GM19467 (cell line): ENCODE measurements around the gene IRS1.
"Not testable (repeated sequence)": the region's sequence is repeated elsewhere in the genome, so short reads cannot be mapped to it uniquely, and the experiment has no call there.

ENCODE experiments used
- ATAC-seq: cut with Tn5 transposase; IDR thresholded peaks from one replicate; pipeline ENCODE4 v1.9.1; 2021; ENCODE audit warnings: mild to moderate bottlenecking, moderate library complexity; ENCODE audit not compliant: unreplicated experiment

The IRS1 gene, protein sequence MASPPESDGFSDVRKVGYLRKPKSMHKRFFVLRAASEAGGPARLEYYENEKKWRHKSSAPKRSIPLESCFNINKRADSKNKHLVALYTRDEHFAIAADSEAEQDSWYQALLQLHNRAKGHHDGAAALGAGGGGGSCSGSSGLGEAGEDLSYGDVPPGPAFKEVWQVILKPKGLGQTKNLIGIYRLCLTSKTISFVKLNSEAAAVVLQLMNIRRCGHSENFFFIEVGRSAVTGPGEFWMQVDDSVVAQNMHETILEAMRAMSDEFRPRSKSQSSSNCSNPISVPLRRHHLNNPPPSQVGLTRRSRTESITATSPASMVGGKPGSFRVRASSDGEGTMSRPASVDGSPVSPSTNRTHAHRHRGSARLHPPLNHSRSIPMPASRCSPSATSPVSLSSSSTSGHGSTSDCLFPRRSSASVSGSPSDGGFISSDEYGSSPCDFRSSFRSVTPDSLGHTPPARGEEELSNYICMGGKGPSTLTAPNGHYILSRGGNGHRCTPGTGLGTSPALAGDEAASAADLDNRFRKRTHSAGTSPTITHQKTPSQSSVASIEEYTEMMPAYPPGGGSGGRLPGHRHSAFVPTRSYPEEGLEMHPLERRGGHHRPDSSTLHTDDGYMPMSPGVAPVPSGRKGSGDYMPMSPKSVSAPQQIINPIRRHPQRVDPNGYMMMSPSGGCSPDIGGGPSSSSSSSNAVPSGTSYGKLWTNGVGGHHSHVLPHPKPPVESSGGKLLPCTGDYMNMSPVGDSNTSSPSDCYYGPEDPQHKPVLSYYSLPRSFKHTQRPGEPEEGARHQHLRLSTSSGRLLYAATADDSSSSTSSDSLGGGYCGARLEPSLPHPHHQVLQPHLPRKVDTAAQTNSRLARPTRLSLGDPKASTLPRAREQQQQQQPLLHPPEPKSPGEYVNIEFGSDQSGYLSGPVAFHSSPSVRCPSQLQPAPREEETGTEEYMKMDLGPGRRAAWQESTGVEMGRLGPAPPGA (N-terminal part only)

DNA sequence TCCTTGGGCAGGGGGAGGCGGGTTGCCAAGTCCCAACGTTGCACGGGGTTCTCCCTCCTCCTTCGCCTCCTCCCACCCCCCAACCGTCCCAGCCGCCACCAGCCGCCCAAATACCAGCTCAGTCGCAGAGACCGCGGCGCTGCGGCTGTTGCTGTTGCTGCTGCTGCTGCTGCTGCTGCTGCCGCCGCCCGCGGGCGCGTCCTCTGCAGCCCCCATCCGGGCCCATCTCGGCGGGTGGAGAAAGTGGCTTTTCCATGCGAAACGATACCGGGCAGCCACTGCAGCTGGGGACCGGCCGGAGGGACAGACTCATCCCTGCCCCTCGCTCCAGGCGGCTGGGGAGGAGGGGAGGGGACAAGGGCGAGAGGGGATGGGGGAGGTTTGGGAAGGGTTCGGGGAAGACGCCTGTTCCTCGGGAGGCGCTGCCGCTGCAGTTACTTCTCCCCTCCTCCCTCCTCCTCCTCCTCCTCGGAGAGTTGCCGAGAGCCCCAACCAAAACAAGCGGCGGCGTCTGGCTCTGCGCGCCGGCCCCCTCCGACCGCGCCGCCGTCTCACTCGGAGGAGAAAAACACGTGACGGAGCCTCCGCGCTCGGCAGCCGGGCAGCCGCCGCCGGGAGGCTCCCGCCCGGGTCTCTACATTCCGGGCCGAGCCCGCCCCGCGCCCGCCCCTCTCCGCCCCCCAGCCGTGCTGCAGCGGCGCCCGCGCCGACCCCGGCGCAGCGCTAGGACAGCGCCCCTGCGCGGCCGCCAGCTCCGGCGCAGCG is at the start of gene IRS1:
TSS of gene IRS1 (minus strand) at position 610 of the 765 bp plus-strand sequence. CDS start 1,082 bp downstream, outside the sequence.
- ATAC-seq, result peak; percentile 25

DNA sequence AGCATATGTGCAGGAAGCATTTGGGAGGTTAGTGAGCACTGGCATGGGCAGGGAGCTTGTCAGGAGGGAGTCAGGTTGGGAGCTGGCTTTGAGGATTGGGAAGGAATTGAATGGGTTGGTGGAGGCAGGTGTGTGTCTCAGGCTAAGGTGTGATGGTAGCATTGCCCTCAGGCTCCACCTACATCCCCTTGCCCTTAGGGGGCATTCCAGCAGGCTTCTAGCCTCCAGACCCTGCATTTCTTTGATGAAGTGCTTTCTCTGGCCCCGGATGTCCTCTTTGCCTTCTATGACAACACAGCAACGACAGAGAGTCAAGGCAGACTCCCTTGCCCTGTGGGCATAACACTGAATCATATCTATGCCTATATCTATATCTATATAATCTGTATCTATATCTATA is 49.7 kb upstream of the IRS1 start:
- no peak for ATAC-seq

DNA sequence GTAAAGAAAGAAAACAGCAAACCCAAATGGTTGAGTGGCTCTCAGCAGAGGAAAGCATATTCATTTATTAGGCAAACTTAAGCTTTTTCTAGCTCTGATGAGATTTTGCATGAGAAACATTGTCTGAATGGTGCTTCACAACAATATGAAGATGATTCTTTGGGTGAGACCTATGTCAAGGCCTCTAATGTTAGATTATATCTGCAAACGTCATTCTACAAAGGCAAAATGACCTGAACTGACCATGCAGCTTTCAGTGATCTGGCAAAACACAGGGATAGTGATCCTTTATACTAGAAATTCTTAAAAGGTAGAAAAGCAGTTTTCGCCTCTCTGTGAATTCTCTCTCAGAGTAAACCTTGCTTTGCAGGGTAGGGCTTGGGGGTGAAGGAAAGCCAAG is 47.9 kb upstream of the IRS1 start:
- no peak for ATAC-seq

DNA sequence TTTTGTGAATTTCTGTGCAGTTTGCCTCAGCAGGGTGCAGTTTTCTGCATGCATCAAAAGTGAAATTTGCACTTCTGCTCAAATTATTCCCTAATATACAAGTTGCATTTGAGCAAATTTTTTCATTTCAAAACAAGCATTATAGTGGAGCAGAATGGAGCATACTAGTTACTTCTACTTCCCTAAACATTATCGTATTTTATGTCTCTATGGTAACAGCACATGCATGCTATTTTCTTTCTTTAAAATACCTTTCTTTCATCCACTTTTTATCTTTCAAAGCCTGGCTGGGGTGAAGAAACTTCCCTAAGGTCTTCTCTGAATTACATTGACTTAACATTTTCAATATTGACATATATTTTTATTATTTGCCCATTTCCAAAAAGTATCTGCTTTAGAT is 47.5 kb upstream of the IRS1 start:
- ATAC-seq, result no peak

DNA sequence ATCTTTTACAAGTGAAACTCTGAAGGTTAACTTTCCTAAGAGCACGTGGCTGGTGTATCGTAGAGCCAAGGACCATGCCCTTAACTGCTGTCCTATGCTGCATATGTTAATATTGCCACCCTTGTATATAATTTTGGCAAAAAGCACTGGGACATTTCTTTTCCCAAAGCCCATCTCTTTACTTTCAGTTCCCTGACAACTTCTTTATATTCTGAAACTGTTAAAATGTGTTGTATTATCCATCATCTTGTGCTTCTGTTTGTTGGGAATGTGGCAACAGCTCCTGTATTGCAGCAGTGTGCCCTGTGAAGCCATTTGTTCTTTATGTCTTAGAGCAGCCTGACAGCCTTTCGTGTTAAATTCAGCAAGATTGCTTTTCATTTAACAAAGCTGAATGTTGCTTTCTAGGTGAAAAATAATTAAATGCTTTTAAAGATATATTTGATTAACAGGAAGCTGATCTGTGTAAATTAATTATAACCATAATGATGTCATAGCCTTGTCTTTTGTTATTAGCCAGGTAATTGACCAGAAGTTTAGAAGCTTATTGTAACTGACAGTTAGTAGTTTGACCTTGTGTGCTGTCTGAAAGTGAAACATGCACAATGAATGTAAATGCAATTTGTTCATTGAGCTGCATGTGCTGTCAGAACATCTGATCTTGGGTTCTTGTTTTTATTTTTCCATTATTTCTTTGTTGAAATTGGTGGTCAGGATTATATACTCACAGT is 45.9 kb upstream of the IRS1 start:
- ATAC-seq, result no peak

DNA sequence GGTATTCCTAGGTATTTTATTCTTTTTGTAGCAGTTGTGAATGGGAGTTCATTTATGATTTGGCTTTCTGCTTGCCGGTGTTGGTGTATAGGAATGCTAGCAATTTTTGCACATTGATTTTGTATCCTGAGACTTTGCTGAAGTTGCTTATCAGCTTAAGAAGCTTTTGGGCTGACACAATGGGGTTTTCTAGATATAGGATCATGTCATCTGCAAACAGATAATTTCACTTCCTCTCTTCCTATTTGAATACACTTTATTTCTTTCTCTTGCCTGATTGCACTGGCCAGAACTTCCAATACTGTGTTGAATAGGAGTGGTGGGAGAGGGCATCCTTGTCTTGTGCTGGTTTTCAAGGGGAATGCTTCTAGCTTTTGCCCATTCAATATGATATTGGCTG is 43.4 kb upstream of the IRS1 start:
- ATAC-seq, result not testable (repeated sequence)

DNA sequence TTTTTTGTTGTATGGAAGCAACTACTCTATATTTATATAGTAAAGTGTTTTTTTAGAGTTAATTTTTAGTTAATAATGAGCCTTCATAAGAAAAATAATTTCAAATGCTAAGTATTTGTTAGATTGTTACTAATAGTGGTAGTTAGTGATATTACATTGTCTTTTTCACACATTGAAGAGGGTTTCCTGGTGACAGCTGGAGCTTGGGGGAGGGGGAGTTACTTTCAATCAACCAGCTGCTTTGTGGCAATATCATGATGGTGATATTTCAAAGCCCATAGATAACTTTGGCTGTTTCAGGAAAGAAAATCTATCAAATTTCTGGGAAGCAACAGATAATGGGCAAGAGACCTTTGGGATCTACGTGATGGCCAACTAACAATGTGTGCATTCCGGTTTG is 40.3 kb upstream of the IRS1 start:
- ATAC-seq, result no peak

DNA sequence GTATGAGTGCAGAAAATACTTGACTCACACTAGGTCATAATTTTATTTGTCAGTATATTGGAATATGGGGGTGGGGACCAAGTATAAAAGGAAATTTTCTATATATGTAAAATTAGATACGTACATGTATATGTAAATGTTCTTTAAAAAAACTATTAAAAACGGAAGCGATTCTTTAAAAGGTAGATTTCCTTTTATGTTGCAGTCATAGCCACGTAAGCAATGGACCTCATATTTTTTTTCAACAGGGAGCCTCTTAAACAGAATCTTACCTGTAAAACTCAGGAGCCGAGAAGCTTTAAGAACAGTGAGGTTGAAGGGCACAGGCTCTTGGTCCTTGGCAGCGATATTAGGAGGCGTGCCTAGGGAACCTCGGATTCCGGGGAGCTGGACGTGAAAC is 39.5 kb upstream of the IRS1 start:
- no peak for ATAC-seq

DNA sequence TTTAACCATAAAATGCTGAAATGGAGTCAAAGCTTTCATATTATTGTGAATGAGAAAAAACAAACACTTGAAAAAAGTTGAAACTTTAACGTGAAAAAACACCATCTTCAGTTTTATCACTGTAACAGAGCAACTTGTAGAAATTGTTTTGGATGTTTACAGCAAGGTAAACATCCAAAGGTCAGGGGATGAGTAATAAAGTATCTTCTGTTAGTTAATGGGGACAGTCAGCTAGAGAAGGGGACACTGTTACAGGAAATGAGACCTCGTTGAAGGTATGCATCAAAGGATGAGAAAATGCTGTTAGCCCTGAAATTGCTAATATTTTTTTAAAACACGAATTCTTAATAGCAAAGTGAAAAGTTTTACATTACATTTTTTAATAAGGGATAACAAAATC is 39.1 kb upstream of the IRS1 start:
- ATAC-seq, result no peak

DNA sequence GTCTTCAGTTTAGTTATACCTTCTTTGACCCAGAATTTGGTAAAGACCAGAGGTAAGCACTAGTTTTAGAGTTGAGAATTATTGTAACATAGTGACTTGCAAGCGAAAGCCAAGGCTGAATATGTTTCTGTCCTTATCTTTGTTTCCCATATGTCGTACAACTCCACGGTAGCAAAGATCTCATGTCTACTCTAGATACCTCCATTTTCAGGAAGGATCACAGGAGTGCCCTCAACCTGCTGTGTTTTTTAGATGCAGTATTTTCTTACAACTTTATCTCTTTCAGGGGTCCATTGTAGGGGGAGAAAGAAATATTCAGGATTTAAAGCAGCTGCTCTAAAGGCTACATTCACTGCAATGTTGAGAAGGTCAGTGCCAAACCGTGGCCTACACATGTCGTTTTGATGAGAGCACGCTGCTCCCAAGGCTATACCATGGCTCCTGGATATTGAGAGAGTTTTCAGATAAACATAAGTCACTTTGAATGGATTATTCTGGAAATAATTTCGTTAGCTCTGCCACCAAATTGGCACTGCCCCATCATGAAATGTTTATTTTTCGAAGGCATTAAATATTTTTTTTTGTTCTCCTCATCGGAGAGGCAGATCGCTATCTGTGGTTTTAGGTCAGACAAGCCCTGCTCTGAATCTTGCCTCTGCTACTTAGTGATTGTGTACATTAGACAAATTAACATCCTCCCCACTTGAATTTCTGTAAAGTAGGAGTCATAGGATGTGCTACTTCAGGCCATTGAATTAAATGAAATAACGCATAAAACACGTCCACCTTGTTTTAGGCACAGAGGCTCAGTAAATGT is 38.4 kb upstream of the IRS1 start:
- ATAC-seq, result no peak

DNA sequence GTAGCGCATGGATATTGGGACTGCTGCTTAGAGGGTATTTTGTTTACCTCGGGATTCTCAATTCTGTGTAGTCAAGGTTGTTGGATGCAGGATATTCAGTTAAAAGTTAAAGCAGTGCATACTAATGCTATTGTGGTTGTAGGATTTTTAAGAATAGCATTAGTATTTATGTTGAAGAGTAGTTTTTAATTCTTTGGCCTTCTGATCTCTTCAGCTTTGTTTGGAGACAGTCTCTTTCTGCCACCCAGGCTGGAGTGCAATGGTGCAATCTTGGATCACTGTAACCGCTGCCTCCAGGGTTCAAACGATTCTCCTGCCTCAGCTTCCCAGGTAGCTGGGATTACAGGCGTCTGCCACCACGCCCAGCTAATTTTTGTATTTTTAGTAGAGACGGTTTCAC is 37.7 kb upstream of the IRS1 start:
- ATAC-seq, result no peak

DNA sequence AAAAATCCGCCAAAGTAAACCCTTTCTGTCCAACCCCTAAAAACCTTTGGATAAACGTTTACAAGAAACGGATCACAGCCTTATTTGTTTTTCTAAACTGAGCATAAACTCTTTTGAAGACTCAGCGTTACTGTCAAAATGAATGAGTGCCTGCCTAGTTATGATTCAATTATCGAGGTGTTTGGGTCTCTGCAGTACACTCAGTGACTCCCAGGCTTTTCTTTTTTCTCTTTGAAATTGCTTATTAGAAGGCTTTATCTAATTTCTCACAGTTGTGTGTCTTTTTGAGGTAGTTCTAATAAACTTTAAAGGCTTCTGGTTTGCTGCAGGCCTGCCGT is 36.9 kb upstream of the IRS1 start:
- peak; percentile 2 for ATAC-seq

DNA sequence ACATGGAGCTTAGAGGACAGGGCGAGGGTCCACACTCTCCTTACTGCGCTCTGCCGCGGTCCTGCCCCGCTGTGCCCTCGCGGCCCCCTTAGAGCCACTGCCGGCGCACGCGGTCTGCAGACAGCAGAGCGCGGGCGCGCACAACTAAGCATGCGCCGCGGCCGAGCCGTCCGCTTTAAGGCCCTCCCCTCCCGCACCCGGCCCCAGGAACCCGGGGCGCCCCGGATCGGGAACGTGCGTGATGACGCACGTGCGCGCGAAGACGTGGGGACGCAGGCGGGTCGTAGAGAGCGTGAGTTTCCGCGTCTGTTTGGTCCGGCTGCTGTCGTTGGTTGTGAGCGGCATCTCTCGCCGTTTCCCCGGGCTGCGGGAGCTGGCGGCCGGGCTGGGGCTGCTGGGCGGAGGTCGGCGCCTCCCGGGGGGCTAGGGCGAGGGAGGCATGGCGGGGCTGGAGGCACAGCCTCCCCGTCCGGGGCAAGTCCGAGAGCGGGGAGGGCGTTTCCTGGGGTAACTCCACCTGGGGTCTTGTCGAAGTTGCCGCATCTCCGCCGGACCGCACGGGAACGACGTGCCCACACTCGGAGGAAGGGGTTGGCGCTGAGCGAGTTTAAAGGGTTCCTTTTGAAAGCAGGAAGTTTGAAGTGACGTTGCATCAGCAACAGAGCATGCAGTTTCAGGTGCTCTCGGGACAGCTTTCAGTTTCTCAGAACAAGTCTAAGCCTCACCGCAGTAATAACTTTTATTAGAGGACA is 36.4 kb upstream of the IRS1 start, which contains the start of gene RHBDD1:
TSS of gene RHBDD1 (plus strand) at position 259 of the 752 bp plus-strand sequence. CDS start 28,640 bp downstream, outside the sequence.
- peak; percentile 82 for ATAC-seq

DNA sequence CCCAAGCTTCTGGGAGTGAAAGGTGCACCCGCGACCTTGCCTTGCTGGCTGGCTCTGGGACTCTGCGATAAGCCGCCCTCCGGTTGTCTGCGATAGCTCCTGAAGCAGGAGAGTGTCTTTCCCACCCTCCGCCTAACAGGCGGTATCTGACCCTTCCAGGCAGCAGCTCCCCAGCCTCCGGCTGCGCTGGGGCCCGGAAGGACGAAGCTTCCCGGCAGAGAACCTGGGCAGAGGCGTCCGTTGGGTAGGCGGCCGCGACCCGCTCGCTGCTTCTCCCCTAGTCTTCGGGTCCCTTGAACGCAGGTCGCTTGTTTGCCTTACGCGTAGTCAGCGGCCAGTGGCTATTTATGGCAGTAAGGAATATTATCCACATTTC is 35.8 kb upstream of the IRS1 start:
- ATAC-seq, result peak; percentile 27

DNA sequence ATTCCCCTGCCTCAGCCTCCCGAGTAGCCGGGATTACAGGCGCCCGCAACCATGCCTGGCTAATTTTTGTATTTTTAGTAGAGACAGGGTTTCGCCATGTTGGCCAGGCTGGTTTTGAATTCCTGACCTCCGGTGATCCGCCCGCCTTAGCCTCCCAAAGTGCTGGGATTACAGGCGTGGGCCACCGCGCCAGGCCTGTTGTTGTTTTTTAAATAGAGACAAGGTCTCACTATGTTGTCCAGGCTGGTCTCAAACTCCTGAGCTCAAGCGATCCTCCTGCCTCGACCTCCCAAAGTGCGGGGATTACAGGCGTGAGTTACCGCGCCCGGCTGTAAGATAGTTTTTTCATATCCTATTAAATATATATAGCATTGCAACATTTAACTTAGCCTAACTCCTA is 35.3 kb upstream of the IRS1 start:
- ATAC-seq, result not testable (repeated sequence)

DNA sequence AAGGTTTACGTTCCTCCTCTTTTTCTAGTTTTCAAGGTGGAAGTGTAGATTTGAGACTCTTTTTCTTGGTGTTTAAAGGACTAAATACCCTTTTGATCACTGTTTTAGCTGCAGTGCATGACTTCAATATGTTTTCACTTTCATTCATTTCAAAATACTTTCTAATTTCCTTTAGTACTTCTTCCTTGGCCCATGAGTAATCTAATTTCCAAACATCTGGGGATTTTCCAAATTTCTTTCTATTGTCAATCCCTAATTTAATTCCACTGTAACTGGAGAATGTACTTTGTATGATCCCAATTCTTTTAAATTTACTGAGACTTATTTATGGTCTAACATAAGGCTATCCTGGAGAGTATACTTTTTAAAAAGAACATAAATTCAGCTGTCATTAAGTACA is 32.4 kb upstream of the IRS1 start:
- no peak for ATAC-seq

DNA sequence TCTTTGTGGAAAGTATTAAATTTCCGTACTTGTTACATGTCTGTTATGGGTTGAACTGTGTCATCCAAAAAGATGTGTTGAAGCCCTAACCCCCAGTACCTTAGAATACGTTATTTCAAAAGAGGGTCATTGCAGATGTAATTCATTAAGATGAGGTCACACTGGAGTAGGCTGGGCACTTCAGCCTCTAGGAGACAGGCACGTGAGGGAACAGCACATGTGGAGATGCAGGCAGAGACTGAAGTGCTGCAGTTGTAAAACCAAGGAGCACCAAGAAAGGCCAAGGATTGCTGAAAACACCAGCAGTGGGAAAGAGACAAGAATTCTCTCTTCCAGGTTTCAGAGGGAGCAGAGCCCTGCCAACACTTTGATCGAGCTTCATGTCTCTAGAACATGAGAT is 31.6 kb upstream of the IRS1 start:
- no peak for ATAC-seq

DNA sequence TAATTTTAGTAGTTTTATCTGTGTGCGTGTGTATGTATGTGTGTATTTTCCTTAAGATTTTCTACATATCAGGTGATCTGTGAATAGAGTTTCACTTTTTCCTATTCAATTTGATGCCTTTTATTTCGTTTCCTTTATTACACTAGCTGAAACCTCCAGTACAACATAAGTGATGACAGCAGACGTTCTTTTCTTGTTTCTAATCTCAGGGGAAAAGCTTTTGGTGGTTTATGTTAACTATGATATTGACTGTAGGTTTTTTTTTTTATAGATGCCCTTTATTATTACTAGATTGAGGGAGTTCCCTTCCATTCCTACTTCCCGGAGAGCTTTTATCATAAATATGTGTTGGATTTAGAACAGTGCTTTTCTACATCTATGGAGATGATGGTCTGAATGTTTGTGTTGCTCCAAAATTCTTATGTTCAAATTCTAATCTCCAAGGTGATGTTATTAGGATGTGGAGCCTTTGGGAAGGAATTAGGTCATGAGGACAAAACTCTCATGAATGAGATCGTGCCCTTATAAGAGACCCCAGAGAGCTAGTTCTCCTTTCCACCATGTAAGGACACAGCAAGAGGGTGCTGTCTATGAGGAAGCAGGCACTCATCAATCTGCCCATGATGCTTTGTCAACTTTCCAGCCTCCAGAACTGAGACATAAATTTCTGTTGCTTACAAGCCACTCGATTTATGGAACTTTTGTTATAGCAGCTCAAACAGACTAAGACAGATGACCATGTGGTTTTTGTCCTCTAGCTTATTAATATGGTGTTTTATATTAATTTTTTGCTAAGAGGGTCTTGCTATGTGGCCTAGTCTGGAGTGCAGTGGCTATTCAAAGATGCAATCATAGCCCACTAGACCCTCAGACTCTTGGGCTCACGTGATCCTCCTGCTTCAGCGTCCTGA is 30.4 kb upstream of the IRS1 start:
- no peak for ATAC-seq
